Stimulated activated CD4-positive, alpha-beta T cell treated with anti-CD3 and anti-CD28 coated beads, Interleukin-2, amount 100 ng/mL, for 4 hours (primary cell): ENCODE results near the gene NPHS1.
"Not testable (repeated sequence)": the region's sequence is repeated elsewhere in the genome, so short reads cannot be mapped to it uniquely, and the experiment has no call there.

Source experiments
- DNase-seq: peaks from one replicate; pipeline ENCODE4 v3.0.0-alpha.2; 2020; ENCODE audit warnings: low read depth

Gene NPHS1

GRCh38 chr19:35813043-35813890 lies 39.0 kb downstream of the NPHS1 start:
- DNase-seq = no peak

GRCh38 chr19:35812220-35813042 lies 39.9 kb downstream of the NPHS1 start, which contains the start of gene PRODH2:
Gene PRODH2 (minus strand): TSS chr19:35812845. CDS start chr19:35812805, 40 bp downstream.
- no peak for DNase-seq

GRCh38 chr19:35811317-35812219 lies 40.7 kb downstream of the NPHS1 start:
- no peak for DNase-seq

GRCh38 chr19:35807633-35808032 lies 44.7 kb downstream of the NPHS1 start:
- DNase-seq = no peak

- no peak for DNase-seq
These were observed 45.7 kb downstream of the NPHS1 start for GRCh38 chr19:35806597-35806996.

GRCh38 chr19:35805526-35806102 lies 46.7 kb downstream of the NPHS1 start:
- DNase-seq = no peak

GRCh38 chr19:35801828-35802227 lies 50.5 kb downstream of the NPHS1 start:
- DNase-seq = no peak

- no peak for DNase-seq
These were observed 54.6 kb downstream of the NPHS1 start for GRCh38 chr19:35797663-35798062.

- no peak for DNase-seq
These were observed 55.4 kb downstream of the NPHS1 start for GRCh38 chr19:35796645-35797542.

GRCh38 chr19:35795564-35795963 lies 56.7 kb downstream of the NPHS1 start:
- DNase-seq = not testable (repeated sequence)

GRCh38 chr19:35793381-35794165 lies 58.7 kb downstream of the NPHS1 start:
- no peak for DNase-seq

- DNase-seq = no peak
These were observed 59.4 kb downstream of the NPHS1 start for GRCh38 chr19:35792888-35793287.

GRCh38 chr19:35792312-35792711 lies 60.0 kb downstream of the NPHS1 start:
- no peak for DNase-seq

GRCh38 chr19:35791814-35792279 lies 60.5 kb downstream of the NPHS1 start:
- no peak for DNase-seq

- no peak for DNase-seq
These were observed 61.1 kb downstream of the NPHS1 start for GRCh38 chr19:35790981-35791813.

- DNase-seq = no peak
These were observed 62.0 kb downstream of the NPHS1 start for GRCh38 chr19:35789978-35790944.

- no peak for DNase-seq
These were observed 62.9 kb downstream of the NPHS1 start for GRCh38 chr19:35789195-35789977.
